Activated CD8-positive, alpha-beta memory T cell treated with anti-CD3 and anti-CD28 coated beads for 36 hours (primary cell): ENCODE data around the gene GUK1. TPM values are rescaled to one million over a fixed set of nuclear protein-coding genes. Genes with fewer than 3 reads are reported as not detected.
"Not testable (repeated sequence)": the region's sequence is repeated elsewhere in the genome, so short reads cannot be mapped to it uniquely, and the experiment has no call there.

Experiments
- CTCF ChIA-PET: fragments of 350-600 bp; sonication (Branson Sonifier 250); formaldehyde crosslinking; loops from one replicate; lab custom pipeline; 2021; ENCODE audit warnings: antibody characterized with exemption; lab: Charles Lee
- POLR2A ChIA-PET: fragments of 350-600 bp; sonication (Branson Sonifier 250); formaldehyde crosslinking; loops from one replicate; lab custom pipeline; 2021; ENCODE audit warnings: antibody characterized with exemption; lab: Charles Lee
- total RNA-seq, 2 experiments: library from RNA; stranded (reverse); gene quantifications; one replicate each; pipeline ENCODE4 v1.2.3, GENCODE V29; 2021

Gene GUK1
- total RNA-seq, 2 experiments from 2014 or later, result 264 to 267 TPM

- POLR2A ChIA-PET, result interaction anchor here (0.6 to 2.2 kb wide), 11 partner anchors 14 to 301 kb away, joined by 3 to 13 read pairs (median 3); partner anchors contain the start of gene GUK1
- CTCF ChIA-PET, result interaction anchor here (0.7 to 3.8 kb wide), 11 partner anchors 9 to 293 kb away, joined by 3 to 22 read pairs (median 7); partner anchors contain the start of gene GUK1
Measured at GRCh38 chr1:228165372-228166169, 25.5 kb downstream of the GUK1 start, which contains the start of gene IBA57. IBA57 (plus strand) TSS chr1:228165804; CDS start chr1:228165817, 13 bp downstream.

GRCh38 chr1:228166170-228166936, 26.3 kb downstream of the GUK1 start:
- POLR2A ChIA-PET, result interaction anchor here (0.6 to 2.2 kb wide), 8 partner anchors 26 to 300 kb away, joined by 3 to 13 read pairs (median 4); partner anchors contain the start of genes GUK1 and TRIM11
- CTCF ChIA-PET, result interaction anchor here (0.6 to 3.8 kb wide), 8 partner anchors 8 to 167 kb away, joined by 3 to 22 read pairs (median 6); no protein-coding TSS in a partner anchor

- ChIA-PET POLR2A (no interaction called here), CTCF (interaction anchor here (2.0 kb wide), 1 partner anchor 34 kb away, joined by 5 read pairs; no protein-coding TSS in a partner anchor)
Measured at GRCh38 chr1:228168563-228169270, 28.6 kb downstream of the GUK1 start.

- ChIA-PET CTCF (no interaction called here), POLR2A (no interaction called here)
Measured at GRCh38 chr1:228169345-228169744, 29.3 kb downstream of the GUK1 start.

GRCh38 chr1:228170666-228171065, 30.6 kb downstream of the GUK1 start:
- ChIA-PET POLR2A (no interaction called here), CTCF (no interaction called here)

GRCh38 chr1:228171221-228171891, 31.3 kb downstream of the GUK1 start:
- ChIA-PET CTCF (no interaction called here), POLR2A (no interaction called here)

GRCh38 chr1:228172591-228173527, 32.8 kb downstream of the GUK1 start:
- ChIA-PET CTCF (no interaction called here), POLR2A (no interaction called here)

GRCh38 chr1:228173528-228174481, 33.7 kb downstream of the GUK1 start:
- CTCF ChIA-PET, result interaction anchor here (1.6 kb wide), 1 partner anchor 8 kb away, joined by 6 read pairs; the partner anchor contains the start of gene IBA57
- POLR2A ChIA-PET, result not testable (repeated sequence)

GRCh38 chr1:228174482-228175315, 34.6 kb downstream of the GUK1 start:
- CTCF ChIA-PET, result interaction anchor here (1.6 kb wide), 1 partner anchor 9 kb away, joined by 6 read pairs; the partner anchor contains the start of gene IBA57
- POLR2A ChIA-PET, result no interaction called here

GRCh38 chr1:228175316-228176023, 35.4 kb downstream of the GUK1 start:
- POLR2A ChIA-PET, result no interaction called here
- CTCF ChIA-PET, result interaction anchor here (1.6 kb wide), 1 partner anchor 10 kb away, joined by 6 read pairs; the partner anchor contains the start of gene IBA57

GRCh38 chr1:228176024-228176395, 35.9 kb downstream of the GUK1 start:
- ChIA-PET CTCF (interaction anchor here (1.6 kb wide), 1 partner anchor 45 kb away, joined by 3 read pairs; no protein-coding TSS in a partner anchor), POLR2A (no interaction called here)

GRCh38 chr1:228176461-228177182, 36.5 kb downstream of the GUK1 start:
- ChIA-PET POLR2A (no interaction called here), CTCF (interaction anchor here (0.9 to 1.6 kb wide), 2 partner anchors 13 to 46 kb away, joined by 3 read pairs; no protein-coding TSS in a partner anchor)

GRCh38 chr1:228177183-228177475, 37.0 kb downstream of the GUK1 start:
- POLR2A ChIA-PET, result no interaction called here
- CTCF ChIA-PET, result interaction anchor here (0.7 to 1.6 kb wide), 4 partner anchors 12 to 69 kb away, joined by 3 read pairs; no protein-coding TSS in a partner anchor
